HG02852 (cell line): ENCODE results near the gene AASS.

Source experiments
- ATAC-seq: cut with Tn5 transposase; IDR thresholded peaks from one replicate; pipeline ENCODE4 v1.9.1; 2021; ENCODE audit warnings: mild to moderate bottlenecking, moderate library complexity; ENCODE audit not compliant: unreplicated experiment

Gene AASS

DNA sequence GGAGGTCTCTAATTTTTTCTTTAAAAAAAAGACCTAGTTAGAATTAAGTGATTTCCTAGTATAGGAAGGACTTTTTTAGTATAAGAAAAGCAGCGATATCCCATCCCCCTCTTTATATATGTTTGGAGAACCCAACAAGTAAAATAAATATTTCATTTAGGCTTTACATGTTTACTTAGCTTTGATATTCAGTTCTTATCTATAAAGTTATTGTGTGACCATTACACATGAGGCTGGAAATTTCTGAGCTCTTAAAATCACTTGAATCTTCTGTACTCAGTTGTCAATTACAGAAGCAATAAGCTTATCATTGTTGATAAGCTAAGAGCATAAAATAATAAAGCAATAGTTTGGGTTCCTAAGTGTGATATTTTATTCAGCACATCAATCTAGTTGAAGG lies 89.7 kb downstream of the AASS start:
- ATAC-seq = no peak

DNA sequence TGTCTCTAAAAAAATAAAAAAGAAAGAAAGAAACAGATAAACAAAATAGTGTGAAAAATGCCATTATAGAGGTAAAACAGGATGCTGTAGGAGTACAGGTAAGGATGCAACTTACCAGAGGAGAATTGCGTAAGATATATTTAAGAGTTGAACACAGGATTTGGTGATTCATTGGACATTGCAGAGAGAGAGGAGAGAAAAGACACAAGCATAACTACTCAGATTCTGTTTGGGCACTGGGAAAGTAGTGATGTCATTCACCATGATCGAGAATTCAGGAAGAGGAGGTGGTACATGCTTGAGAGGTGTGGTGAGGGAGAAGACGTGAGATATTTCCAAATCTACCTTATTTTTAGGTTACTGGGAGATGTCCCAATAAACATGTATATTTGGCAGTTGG lies 97.6 kb downstream of the AASS start:
- no peak for ATAC-seq

DNA sequence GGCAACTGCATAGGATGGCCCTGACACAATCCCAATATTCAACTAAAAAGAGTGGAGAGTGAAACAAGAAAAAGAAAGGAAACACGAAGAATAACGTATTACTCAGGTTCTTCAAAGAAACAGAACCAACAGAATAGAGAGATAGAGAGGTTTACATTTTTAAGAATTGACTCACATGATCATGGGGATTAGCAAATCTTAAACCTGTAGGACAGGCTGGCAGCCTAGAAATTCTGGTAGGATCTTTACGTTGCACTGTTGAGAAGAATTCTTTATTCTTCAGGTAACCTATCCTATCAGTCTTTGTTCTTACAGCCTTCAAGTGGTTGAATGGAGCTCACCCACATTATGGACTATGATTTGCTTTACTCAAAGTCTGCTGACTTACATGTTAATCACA lies 103.9 kb downstream of the AASS start:
- ATAC-seq = no peak

- ATAC-seq = no peak
Measured at GRCh38 chr7:122038904-122039303, 105.1 kb downstream of the AASS start.

GRCh38 chr7:122038134-122038533 lies 105.9 kb downstream of the AASS start:
- no peak for ATAC-seq

DNA sequence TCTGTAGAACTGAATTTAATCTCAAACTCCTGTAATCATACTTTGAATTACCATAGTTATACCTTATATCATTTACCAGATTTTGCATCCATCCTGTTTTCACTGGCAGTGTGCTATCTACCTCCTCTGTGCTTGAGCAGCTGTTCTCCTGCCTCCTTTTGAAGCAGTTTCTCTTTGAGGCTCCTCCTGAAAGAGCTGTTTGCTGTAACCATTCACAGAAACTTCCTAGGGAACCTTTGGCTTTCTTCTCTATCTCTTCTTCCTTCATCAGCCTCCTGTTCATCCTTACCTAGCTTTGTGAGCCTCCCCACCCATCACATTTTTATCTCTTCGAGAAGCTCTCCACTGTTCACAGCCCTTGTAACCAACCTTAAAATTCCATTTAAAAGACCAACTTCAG lies 108.2 kb downstream of the AASS start:
- ATAC-seq = no peak

DNA sequence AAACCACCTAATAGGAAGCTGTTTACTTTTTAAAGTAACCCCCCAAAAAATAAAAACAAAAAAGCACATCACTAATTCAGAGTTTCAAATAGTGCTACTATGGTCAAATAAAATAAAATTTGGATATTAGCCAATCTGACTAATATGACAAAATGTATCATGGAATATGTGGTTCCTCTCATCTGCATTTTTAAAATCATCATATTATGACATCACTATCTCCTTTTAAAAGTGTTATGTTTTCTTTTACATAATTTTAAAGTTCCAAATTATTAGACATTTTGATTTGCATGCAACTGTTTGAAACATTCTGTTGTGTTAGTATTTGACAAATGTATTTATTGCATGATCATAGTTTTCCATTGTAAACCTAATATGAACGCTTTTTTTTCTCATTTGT lies 110.4 kb downstream of the AASS start:
- no peak for ATAC-seq

GRCh38 chr7:122027058-122027457 lies 117.0 kb downstream of the AASS start:
- ATAC-seq = no peak
